Measurements from ENCODE around the gene FLT4. TPM values are rescaled to one million over a fixed set of nuclear protein-coding genes. Genes with fewer than 3 reads are reported as not detected.
A peak's percentile ranks its signal among the peaks of the same experiment; 100 is the strongest.

The FLT4 gene
- total RNA-seq, 1 donor from 2014 or later, result 236 TPM

GRCh38 chr5:180643191-180643851 lies 6.1 kb downstream of the FLT4 start:
- no peak for DNase-seq (ENCODE audit: low read depth in 2 of 2)

- no peak for DNase-seq (ENCODE audit: low read depth in 2 of 2)
Measured at GRCh38 chr5:180642779-180643178, 6.6 kb downstream of the FLT4 start.

- DNase-seq (ENCODE audit: low read depth in 2 of 2), result no peak
Measured at GRCh38 chr5:180642181-180642775, 7.1 kb downstream of the FLT4 start.

- no peak for DNase-seq (ENCODE audit: low read depth in 2 of 2)
Measured at GRCh38 chr5:180641566-180641900, 7.9 kb downstream of the FLT4 start.

GRCh38 chr5:180640861-180641565 lies 8.4 kb downstream of the FLT4 start:
- no peak for DNase-seq (ENCODE audit: low read depth in 2 of 2)

GRCh38 chr5:180640611-180640860 lies 8.9 kb downstream of the FLT4 start:
- peak; percentile 71 to 82 for DNase-seq (ENCODE audit: low read depth in 2 of 2)

- peak; percentile 67 to 96 for DNase-seq (ENCODE audit: low read depth in 2 of 2)
Measured at GRCh38 chr5:180639741-180640610, 9.4 kb downstream of the FLT4 start.

- no peak for DNase-seq (ENCODE audit: low read depth in 2 of 2)
Measured at GRCh38 chr5:180639287-180639686, 10.1 kb downstream of the FLT4 start.

GRCh38 chr5:180637962-180638680 lies 11.3 kb downstream of the FLT4 start:
- DNase-seq (ENCODE audit: low read depth in 2 of 2), result no peak

GRCh38 chr5:180636403-180637075 lies 12.9 kb downstream of the FLT4 start:
- DNase-seq (ENCODE audit: low read depth in 2 of 2), result peak; percentile 77 to 90

- no peak for DNase-seq (ENCODE audit: low read depth in 2 of 2)
Measured at GRCh38 chr5:180636016-180636402, 13.4 kb downstream of the FLT4 start.

GRCh38 chr5:180633283-180634177 lies 15.9 kb downstream of the FLT4 start:
- DNase-seq (ENCODE audit: low read depth in 2 of 2), result no peak

GRCh38 chr5:180632768-180633167 lies 16.6 kb downstream of the FLT4 start:
- DNase-seq (ENCODE audit: low read depth in 2 of 2), result peak; percentile 86 to 94

- no peak for DNase-seq (ENCODE audit: low read depth in 2 of 2)
Measured at GRCh38 chr5:180631549-180632383, 17.6 kb downstream of the FLT4 start.

- no peak for DNase-seq (ENCODE audit: low read depth in 2 of 2)
Measured at GRCh38 chr5:180630426-180630825, 19.0 kb downstream of the FLT4 start.

- DNase-seq (ENCODE audit: low read depth in 2 of 2), result no peak
Measured at GRCh38 chr5:180629831-180630382, 19.5 kb downstream of the FLT4 start.

GRCh38 chr5:180628827-180629750 lies 20.3 kb downstream of the FLT4 start:
- DNase-seq (ENCODE audit: low read depth in 2 of 2), result no peak

GRCh38 chr5:180628211-180628610 lies 21.2 kb downstream of the FLT4 start:
- DNase-seq (ENCODE audit: low read depth in 2 of 2), result no peak
